ENCODE measurements around the gene CDR2L. TPM values are rescaled to one million over a fixed set of nuclear protein-coding genes. Genes with fewer than 3 reads are reported as not detected.

CDR2L gene
- total and polyA plus RNA-seq, 2 experiments from 2014 or later = 8.0 to 16.4 TPM

GRCh38 chr17:75051941-75052340 lies 64.5 kb downstream of the CDR2L start:
- H3K9me3 ChIP-seq (ENCODE audit: low read depth) = no peaks in the 10 kb centered on the region
- H3K27me3 ChIP-seq = no peaks in the 10 kb centered on the region
- peaks cover 34% of the 10 kb centered on the region for H3K36me3 ChIP-seq
- no peak overlapping the region for H3K27ac ChIP-seq
- no peak for DNase-seq (ENCODE audit: low read depth in 1 of 2, low spot score in 1 of 2)
- no peak for TF ChIP-seq CTCF (IDR thresholded peaks at IDR 0.05; ENCODE audit: low read depth, low read length)
- no peak overlapping the region for H3K4me3 ChIP-seq
- H3K4me1 ChIP-seq (ENCODE audit: low read depth) = peaks cover 8% of the 10 kb centered on the region

Other genes with a start within 250 kb of the CDR2L start
- 78.2 and 87.3 TPM in 2 replicates for gene NHERF1, start 239.0 kb upstream of the CDR2L start, total RNA-seq
- 95.1 and 111 TPM in 2 replicates for gene NHERF1, start 239.0 kb upstream of the CDR2L start, polyA plus RNA-seq
- 45.9 and 73.1 TPM in 2 replicates for gene NAT9, start 211.3 kb upstream of the CDR2L start, total RNA-seq
- gene NAT9, start 211.3 kb upstream of the CDR2L start, polyA plus RNA-seq = 56.2 and 96.8 TPM in 2 replicates
- 0.95 and 6.1 TPM in 2 replicates for gene GRIN2C, start 127.7 kb upstream of the CDR2L start, total RNA-seq
- 0.71 and 1.1 TPM in 2 replicates for gene GRIN2C, start 127.7 kb upstream of the CDR2L start, polyA plus RNA-seq
- gene FDXR, start 114.6 kb upstream of the CDR2L start, total RNA-seq = 44.6 and 44.7 TPM in 2 replicates
- 49.9 and 55.9 TPM in 2 replicates for gene FDXR, start 114.6 kb upstream of the CDR2L start, polyA plus RNA-seq
- 0.83 and 0.85 TPM in 2 replicates for gene FADS6, start 94.0 kb upstream of the CDR2L start, total RNA-seq
- gene FADS6, start 94.0 kb upstream of the CDR2L start, polyA plus RNA-seq = 0.76 and 1.3 TPM in 2 replicates
- 2.5 and 4.0 TPM in 2 replicates for gene USH1G, start 64.4 kb upstream of the CDR2L start, total RNA-seq
- gene USH1G, start 64.4 kb upstream of the CDR2L start, polyA plus RNA-seq = 1.9 and 3.1 TPM in 2 replicates
- not detected in 2 replicates for gene OTOP2, start 63.4 kb upstream of the CDR2L start, total RNA-seq
- not detected in 2 replicates for gene OTOP2, start 63.4 kb upstream of the CDR2L start, polyA plus RNA-seq
- not detected in 2 replicates for gene OTOP3, start 51.7 kb upstream of the CDR2L start, total RNA-seq
- not detected in 2 replicates for gene OTOP3, start 51.7 kb upstream of the CDR2L start, polyA plus RNA-seq
- gene HID1, start 14.9 kb upstream of the CDR2L start, total RNA-seq = 35.2 and 46.3 TPM in 2 replicates
- 45.4 and 57.3 TPM in 2 replicates for gene HID1, start 14.9 kb upstream of the CDR2L start, polyA plus RNA-seq
- 44.8 and 62.9 TPM in 2 replicates for gene MRPL58, start 25.0 kb downstream of the CDR2L start, total RNA-seq
- gene MRPL58, start 25.0 kb downstream of the CDR2L start, polyA plus RNA-seq = 39.7 and 48.4 TPM in 2 replicates
- gene ATP5PD, start 59.3 kb downstream of the CDR2L start, total RNA-seq = 411 and 666 TPM in 2 replicates
- 603 and 732 TPM in 2 replicates for gene ATP5PD, start 59.3 kb downstream of the CDR2L start, polyA plus RNA-seq
- gene KCTD2, start 59.6 kb downstream of the CDR2L start, total RNA-seq = 23.9 and 24.4 TPM in 2 replicates
- 20.7 and 22.4 TPM in 2 replicates for gene KCTD2, start 59.6 kb downstream of the CDR2L start, polyA plus RNA-seq
- gene SLC16A5, start 100.3 kb downstream of the CDR2L start, total RNA-seq = 32.2 and 47.1 TPM in 2 replicates
- 9.9 and 18.8 TPM in 2 replicates for gene SLC16A5, start 100.3 kb downstream of the CDR2L start, polyA plus RNA-seq
- gene ARMC7, start 122.3 kb downstream of the CDR2L start, total RNA-seq = 8.8 and 10.0 TPM in 2 replicates
- 5.7 and 6.5 TPM in 2 replicates for gene ARMC7, start 122.3 kb downstream of the CDR2L start, polyA plus RNA-seq
- gene NT5C, start 144.1 kb downstream of the CDR2L start, total RNA-seq = 204 and 233 TPM in 2 replicates
- 168 and 174 TPM in 2 replicates for gene NT5C, start 144.1 kb downstream of the CDR2L start, polyA plus RNA-seq
- 175 and 209 TPM in 2 replicates for gene JPT1, start 166.9 kb downstream of the CDR2L start, total RNA-seq
- 136 and 201 TPM in 2 replicates for gene JPT1, start 166.9 kb downstream of the CDR2L start, polyA plus RNA-seq
- gene SUMO2, start 195.3 kb downstream of the CDR2L start, total RNA-seq = 91.3 and 109 TPM in 2 replicates
- 485 and 542 TPM in 2 replicates for gene SUMO2, start 195.3 kb downstream of the CDR2L start, polyA plus RNA-seq
- gene NUP85, start 218.0 kb downstream of the CDR2L start, total RNA-seq = 23.4 and 32.7 TPM in 2 replicates
- gene NUP85, start 218.0 kb downstream of the CDR2L start, polyA plus RNA-seq = 51.9 and 59.0 TPM in 2 replicates

Data from cardiac muscle cell (in vitro differentiated cells and primary cell).